ENCODE data around the gene LRRC4. TPM values are rescaled to one million over a fixed set of nuclear protein-coding genes. Genes with fewer than 3 reads are reported as not detected.
A peak's percentile ranks its signal among the peaks of the same experiment; 100 is the strongest.

The LRRC4 gene
- total RNA-seq, 1 experiment from 2014 or later, result 10.4 TPM

- H2AFZ ChIP-seq (ENCODE audit: low read length), result no peak overlapping the region
- H3K27ac Mint-ChIP-seq, result peak overlapping the region in 1 of 3 experiments; percentile 79; a peak in 2 of 7 replicates
- H4K20me1 ChIP-seq (ENCODE audit: control insufficient read depth, insufficient read depth, insufficient read length), result no peaks in the 10 kb centered on the region
Observed at GRCh38 chr7:127986581-127987521, 44.4 kb downstream of the LRRC4 start.

More at GRCh38 chr7:127986581-127987521, 44.4 kb downstream of the LRRC4 start:
- TF ChIP-seq, protein P1, sequence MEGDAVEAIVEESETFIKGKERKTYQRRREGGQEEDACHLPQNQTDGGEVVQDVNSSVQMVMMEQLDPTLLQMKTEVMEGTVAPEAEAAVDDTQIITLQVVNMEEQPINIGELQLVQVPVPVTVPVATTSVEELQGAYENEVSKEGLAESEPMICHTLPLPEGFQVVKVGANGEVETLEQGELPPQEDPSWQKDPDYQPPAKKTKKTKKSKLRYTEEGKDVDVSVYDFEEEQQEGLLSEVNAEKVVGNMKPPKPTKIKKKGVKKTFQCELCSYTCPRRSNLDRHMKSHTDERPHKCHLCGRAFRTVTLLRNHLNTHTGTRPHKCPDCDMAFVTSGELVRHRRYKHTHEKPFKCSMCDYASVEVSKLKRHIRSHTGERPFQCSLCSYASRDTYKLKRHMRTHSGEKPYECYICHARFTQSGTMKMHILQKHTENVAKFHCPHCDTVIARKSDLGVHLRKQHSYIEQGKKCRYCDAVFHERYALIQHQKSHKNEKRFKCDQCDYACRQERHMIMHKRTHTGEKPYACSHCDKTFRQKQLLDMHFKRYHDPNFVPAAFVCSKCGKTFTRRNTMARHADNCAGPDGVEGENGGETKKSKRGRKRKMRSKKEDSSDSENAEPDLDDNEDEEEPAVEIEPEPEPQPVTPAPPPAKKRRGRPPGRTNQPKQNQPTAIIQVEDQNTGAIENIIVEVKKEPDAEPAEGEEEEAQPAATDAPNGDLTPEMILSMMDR (conservative IDR thresholded peaks at IDR 0.05), result no peak
- H2BK20ac ChIP-seq (ENCODE audit: low read depth, low read length, poor library complexity, severe bottlenecking), result no peak overlapping the region
- no peaks in the 10 kb centered on the region for H3K9me3 Mint-ChIP-seq
- H3K4me1 ChIP-seq (ENCODE audit: insufficient read depth, low read length), result peaks cover 6% of the 10 kb centered on the region; the same call in 1 of the 2 replicates
- H3K27me3 ChIP-seq (ENCODE audit: insufficient read depth, low read length), result no peaks in the 10 kb centered on the region
- H3K9ac ChIP-seq (ENCODE audit: extremely low read depth, insufficient read length, low read length), result no peak overlapping the region
- H2BK12ac ChIP-seq (ENCODE audit: insufficient read length, low read depth, low read length), result no peak overlapping the region
- H2BK5ac ChIP-seq (ENCODE audit: insufficient read length, low read length), result no peak overlapping the region
- H3K18ac ChIP-seq (ENCODE audit: insufficient read length, low read depth, low read length), result no peak overlapping the region
- H3K4me3 Mint-ChIP-seq, result no peak overlapping the region
- H3T11ph ChIP-seq (ENCODE audit: low read length), result no peak overlapping the region
- H4K8ac ChIP-seq (replicated peaks; ENCODE audit: insufficient read length, low read depth, low read length), result no peak overlapping the region
- H3K23ac ChIP-seq (ENCODE audit: insufficient read length, low read depth, low read length), result no peak overlapping the region
- H3K27me3 Mint-ChIP-seq (ENCODE audit: low read depth), result no peaks in the 10 kb centered on the region
- H3K27ac ChIP-seq (ENCODE audit: insufficient read length, low read depth, low read length), result no peak overlapping the region
- H3K36me3 Mint-ChIP-seq (ENCODE audit: insufficient read depth in 1 of 3, low read depth in 3 of 3), result peaks cover 7 to 10% (median 7%) of the 10 kb centered on the region in 3 experiments
- H3K56ac ChIP-seq (ENCODE audit: insufficient read length, low read depth, low read length), result no peak overlapping the region
- no peak overlapping the region for H2BK15ac ChIP-seq (ENCODE audit: low read depth, low read length)
- WGBS (ENCODE audit: extremely low coverage, insufficient read length, low lambda C conversion rate), result no CpG with 5 or more reads among the region's 4 CpGs
- DNase-seq, result no peak
- H2AK5ac ChIP-seq (ENCODE audit: insufficient read length, low read length), result no peak overlapping the region
- no peak overlapping the region for H4K91ac ChIP-seq (ENCODE audit: insufficient read length, low read depth, low read length)
- no peaks in the 10 kb centered on the region for H3K79me1 ChIP-seq (ENCODE audit: insufficient read depth, low read depth, low read length, poor library complexity, severe bottlenecking)
- H3K4me1 Mint-ChIP-seq, result peaks cover 28 to 29% of the 10 kb centered on the region in 2 experiments
- H3K9me3 ChIP-seq (ENCODE audit: control insufficient read depth, low read depth, low read length), result no peaks in the 10 kb centered on the region
- no peak overlapping the region for H3K4ac ChIP-seq (ENCODE audit: low read depth, low read length)
- no peak overlapping the region for H4K5ac ChIP-seq (ENCODE audit: insufficient read length, low read depth, low read length)
- H2BK120ac ChIP-seq (ENCODE audit: low read depth, low read length, poor library complexity, severe bottlenecking), result no peak overlapping the region
- no peak overlapping the region for H3K4me2 ChIP-seq (ENCODE audit: insufficient read depth, insufficient read length, low read length)
- H3K23me2 ChIP-seq (ENCODE audit: insufficient read length, low read depth, low read length, poor library complexity, severe bottlenecking), result no peaks in the 10 kb centered on the region
- H3K79me2 ChIP-seq (ENCODE audit: insufficient read depth, low read length), result no peaks in the 10 kb centered on the region
- no peak overlapping the region for H3K14ac ChIP-seq (ENCODE audit: insufficient read depth, low read length)
